Measurements from ENCODE around the gene GDF10. TPM values are rescaled to one million over a fixed set of nuclear protein-coding genes. Genes with fewer than 3 reads are reported as not detected.

Gene GDF10
- polyA plus RNA-seq, 1 donor (not counting 4 experiments of a cell fraction or from before 2014, with no cell fraction given): not detected

DNA sequence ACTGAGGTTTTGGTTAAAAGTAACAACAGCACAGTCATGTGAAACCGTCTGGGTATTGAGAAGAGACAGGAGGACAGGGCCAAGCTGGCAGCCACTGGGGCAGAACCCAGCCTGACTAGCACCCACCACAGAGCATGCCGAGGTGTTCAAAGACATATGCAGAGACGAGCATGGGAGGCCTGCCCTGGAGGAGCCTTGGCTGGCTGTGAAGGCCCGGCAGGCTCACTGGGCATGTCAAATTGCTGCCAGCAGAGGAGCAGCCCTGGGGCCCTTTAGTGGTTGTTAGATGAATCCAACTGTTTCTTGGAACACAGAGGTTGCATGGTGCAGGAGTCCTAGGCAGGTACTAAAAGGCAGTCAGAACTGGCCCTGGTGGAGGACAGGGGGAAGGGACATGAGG is 17.3 kb downstream of the GDF10 start:
- H3K4me3 ChIP-seq (ENCODE audit: control insufficient read depth in 2 of 3, extremely low read depth in 1 of 3, insufficient read depth in 2 of 3, low read depth in 1 of 3, low read length in 3 of 3): no peak overlapping the region
- no peak overlapping the region for H3K9ac ChIP-seq (ENCODE audit: control insufficient read depth, extremely low read depth, insufficient read depth, low read length)
- peaks cover 10% of the 10 kb centered on the region for H3K27me3 ChIP-seq (ENCODE audit: control insufficient read depth, extremely low read depth, insufficient read depth, low read length)
- H4K20me1 ChIP-seq (ENCODE audit: control insufficient read depth, extremely low read depth, insufficient read depth, low read length): no peaks in the 10 kb centered on the region
- H3K9me3 ChIP-seq (ENCODE audit: control insufficient read depth, low read depth, low read length): no peaks in the 10 kb centered on the region
- H3K4me2 ChIP-seq (ENCODE audit: control insufficient read depth, extremely low read depth, insufficient read depth, low read depth, low read length): no peak overlapping the region
- TF ChIP-seq EZH2 (IDR thresholded peaks at IDR 0.05; ENCODE audit: low read length): no peak
- TF ChIP-seq, protein P1, sequence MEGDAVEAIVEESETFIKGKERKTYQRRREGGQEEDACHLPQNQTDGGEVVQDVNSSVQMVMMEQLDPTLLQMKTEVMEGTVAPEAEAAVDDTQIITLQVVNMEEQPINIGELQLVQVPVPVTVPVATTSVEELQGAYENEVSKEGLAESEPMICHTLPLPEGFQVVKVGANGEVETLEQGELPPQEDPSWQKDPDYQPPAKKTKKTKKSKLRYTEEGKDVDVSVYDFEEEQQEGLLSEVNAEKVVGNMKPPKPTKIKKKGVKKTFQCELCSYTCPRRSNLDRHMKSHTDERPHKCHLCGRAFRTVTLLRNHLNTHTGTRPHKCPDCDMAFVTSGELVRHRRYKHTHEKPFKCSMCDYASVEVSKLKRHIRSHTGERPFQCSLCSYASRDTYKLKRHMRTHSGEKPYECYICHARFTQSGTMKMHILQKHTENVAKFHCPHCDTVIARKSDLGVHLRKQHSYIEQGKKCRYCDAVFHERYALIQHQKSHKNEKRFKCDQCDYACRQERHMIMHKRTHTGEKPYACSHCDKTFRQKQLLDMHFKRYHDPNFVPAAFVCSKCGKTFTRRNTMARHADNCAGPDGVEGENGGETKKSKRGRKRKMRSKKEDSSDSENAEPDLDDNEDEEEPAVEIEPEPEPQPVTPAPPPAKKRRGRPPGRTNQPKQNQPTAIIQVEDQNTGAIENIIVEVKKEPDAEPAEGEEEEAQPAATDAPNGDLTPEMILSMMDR (optimal IDR thresholded peaks at IDR 0.05 in 1 of 3, IDR thresholded peaks at IDR 0.05 in 1 of 3, conservative IDR thresholded peaks at IDR 0.05 in 1 of 3; ENCODE audit: extremely low read depth in 1 of 3, insufficient read depth in 2 of 3, low read length in 3 of 3): no peak
- FAIRE-seq (no peak), DNase-seq (ENCODE audit: low read depth, low spot score) (no peak)
- no peaks in the 10 kb centered on the region for H3K36me3 ChIP-seq (ENCODE audit: control insufficient read depth in 2 of 2, extremely low read depth in 1 of 2, insufficient read depth in 2 of 2, low read length in 2 of 2)
- H3K4me1 ChIP-seq (ENCODE audit: control insufficient read depth, extremely low read depth, insufficient read depth, low read length): peaks cover 5% of the 10 kb centered on the region
- dilution Hi-C loops (cut with MboI; ENCODE audit: extremely low pct_ligation_motif_present, low sequenced_read_pairs): no loop called here
- no peak overlapping the region for H2AFZ ChIP-seq (ENCODE audit: control insufficient read depth, low read length)
- no peaks in the 10 kb centered on the region for H3K9me1 ChIP-seq (ENCODE audit: control insufficient read depth, extremely low read depth, insufficient read depth, low read length)
- H3K79me2 ChIP-seq (ENCODE audit: control insufficient read depth, insufficient read depth, low read length): no peaks in the 10 kb centered on the region
- H3K27ac ChIP-seq (ENCODE audit: control insufficient read depth, insufficient read depth, low read length): no peak overlapping the region

DNA sequence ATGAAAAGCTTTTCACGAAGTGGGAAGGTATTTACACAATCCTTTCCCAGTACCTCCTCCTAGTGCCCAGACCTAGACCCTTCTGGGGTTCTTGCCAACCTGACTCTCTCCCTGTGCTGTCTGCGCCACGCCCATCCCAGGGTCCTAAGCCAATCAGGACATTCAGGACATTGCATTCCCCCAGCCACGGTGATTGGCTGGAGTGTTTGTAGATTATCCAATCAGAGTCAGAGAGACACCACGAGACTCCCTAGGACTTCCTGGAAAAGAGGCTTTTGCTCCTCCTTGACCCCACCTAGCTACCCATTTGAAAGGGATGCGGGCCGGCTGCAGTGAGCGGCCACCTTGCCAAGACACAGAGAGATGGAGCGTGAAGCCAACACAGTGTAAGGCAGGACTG is 18.7 kb downstream of the GDF10 start:
- no peaks in the 10 kb centered on the region for H3K9me3 ChIP-seq (ENCODE audit: control insufficient read depth, low read depth, low read length)
- peaks cover 13% of the 10 kb centered on the region for H3K27me3 ChIP-seq (ENCODE audit: control insufficient read depth, extremely low read depth, insufficient read depth, low read length)
- TF ChIP-seq, protein P1 (optimal IDR thresholded peaks at IDR 0.05 in 1 of 3, IDR thresholded peaks at IDR 0.05 in 1 of 3, conservative IDR thresholded peaks at IDR 0.05 in 1 of 3; ENCODE audit: extremely low read depth in 1 of 3, insufficient read depth in 2 of 3, low read length in 3 of 3): no peak
- no peak for TF ChIP-seq EZH2 (IDR thresholded peaks at IDR 0.05; ENCODE audit: low read length)
- H3K9ac ChIP-seq (ENCODE audit: control insufficient read depth, extremely low read depth, insufficient read depth, low read length): no peak overlapping the region
- no peak overlapping the region for H3K4me2 ChIP-seq (ENCODE audit: control insufficient read depth, extremely low read depth, insufficient read depth, low read depth, low read length)
- H3K9me1 ChIP-seq (ENCODE audit: control insufficient read depth, extremely low read depth, insufficient read depth, low read length): no peaks in the 10 kb centered on the region
- H3K4me1 ChIP-seq (ENCODE audit: control insufficient read depth, extremely low read depth, insufficient read depth, low read length): peaks cover 5% of the 10 kb centered on the region
- H3K27ac ChIP-seq (ENCODE audit: control insufficient read depth, insufficient read depth, low read length): no peak overlapping the region
- no peaks in the 10 kb centered on the region for H3K79me2 ChIP-seq (ENCODE audit: control insufficient read depth, insufficient read depth, low read length)
- H2AFZ ChIP-seq (ENCODE audit: control insufficient read depth, low read length): no peak overlapping the region
- dilution Hi-C loops (cut with MboI; ENCODE audit: extremely low pct_ligation_motif_present, low sequenced_read_pairs): no loop called here
- no peak overlapping the region for H3K4me3 ChIP-seq (ENCODE audit: control insufficient read depth in 2 of 3, extremely low read depth in 1 of 3, insufficient read depth in 2 of 3, low read depth in 1 of 3, low read length in 3 of 3)
- DNase-seq (ENCODE audit: low read depth, low spot score): no peak
- H3K36me3 ChIP-seq (ENCODE audit: control insufficient read depth in 2 of 2, extremely low read depth in 1 of 2, insufficient read depth in 2 of 2, low read length in 2 of 2): no peaks in the 10 kb centered on the region
- no peak for FAIRE-seq
- no peaks in the 10 kb centered on the region for H4K20me1 ChIP-seq (ENCODE audit: control insufficient read depth, extremely low read depth, insufficient read depth, low read length)

All from keratinocyte (primary cell).